OCI-LY1 (cell line): ENCODE results near the gene FOXO3.

Experiments
- EZH2 ChIP-seq: fragments of 200-600 bp; sonication (generic), shearing (Covaris generic); IDR thresholded peaks from 2 replicates; pipeline ENCODE4 v1.8.0; 2017; ENCODE audit warnings: borderline replicate concordance, mixed run types, mild to moderate bottlenecking, antibody characterized with exemption, low read length, moderate library complexity, mixed read lengths
- TF ChIP-seq, protein P1 (sequence below): fragments of 200-600 bp; sonication (generic), shearing (Covaris generic); IDR thresholded peaks from 2 replicates; pipeline ENCODE4 v1.5.1; 2017; ENCODE audit warnings: mild to moderate bottlenecking, antibody characterized with exemption, low read length, moderate library complexity, mixed read lengths

DNA sequence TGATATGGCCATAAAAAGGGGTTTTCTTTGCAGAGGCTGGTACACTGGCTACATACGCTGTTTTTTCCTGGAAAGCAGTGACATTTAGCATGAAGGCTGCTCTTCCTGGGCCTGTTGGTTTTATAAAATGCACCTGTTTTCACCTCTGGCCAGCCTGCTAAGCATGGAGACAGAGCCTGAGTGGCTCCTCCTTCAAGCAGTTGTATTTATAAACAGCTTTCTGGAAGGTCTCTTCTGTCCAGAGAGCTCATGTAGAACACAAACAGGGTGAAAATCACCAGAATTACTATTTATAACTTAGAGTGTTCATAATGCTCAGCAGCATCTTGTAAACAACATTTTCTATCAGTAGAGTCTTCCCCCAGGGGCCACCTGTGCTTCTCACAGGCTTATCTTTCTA is 109.0 kb downstream of the FOXO3 start:
- TF ChIP-seq, protein P1, sequence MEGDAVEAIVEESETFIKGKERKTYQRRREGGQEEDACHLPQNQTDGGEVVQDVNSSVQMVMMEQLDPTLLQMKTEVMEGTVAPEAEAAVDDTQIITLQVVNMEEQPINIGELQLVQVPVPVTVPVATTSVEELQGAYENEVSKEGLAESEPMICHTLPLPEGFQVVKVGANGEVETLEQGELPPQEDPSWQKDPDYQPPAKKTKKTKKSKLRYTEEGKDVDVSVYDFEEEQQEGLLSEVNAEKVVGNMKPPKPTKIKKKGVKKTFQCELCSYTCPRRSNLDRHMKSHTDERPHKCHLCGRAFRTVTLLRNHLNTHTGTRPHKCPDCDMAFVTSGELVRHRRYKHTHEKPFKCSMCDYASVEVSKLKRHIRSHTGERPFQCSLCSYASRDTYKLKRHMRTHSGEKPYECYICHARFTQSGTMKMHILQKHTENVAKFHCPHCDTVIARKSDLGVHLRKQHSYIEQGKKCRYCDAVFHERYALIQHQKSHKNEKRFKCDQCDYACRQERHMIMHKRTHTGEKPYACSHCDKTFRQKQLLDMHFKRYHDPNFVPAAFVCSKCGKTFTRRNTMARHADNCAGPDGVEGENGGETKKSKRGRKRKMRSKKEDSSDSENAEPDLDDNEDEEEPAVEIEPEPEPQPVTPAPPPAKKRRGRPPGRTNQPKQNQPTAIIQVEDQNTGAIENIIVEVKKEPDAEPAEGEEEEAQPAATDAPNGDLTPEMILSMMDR: no peak
- TF ChIP-seq EZH2: no peak
